NCI-H2171 (cell line): ENCODE data around the gene NANOS3.

ENCODE experiments used
- DNase-seq: peaks from one replicate; lab custom pipeline; 2025; lab: John Stamatoyannopoulos, UW

Gene NANOS3

DNA sequence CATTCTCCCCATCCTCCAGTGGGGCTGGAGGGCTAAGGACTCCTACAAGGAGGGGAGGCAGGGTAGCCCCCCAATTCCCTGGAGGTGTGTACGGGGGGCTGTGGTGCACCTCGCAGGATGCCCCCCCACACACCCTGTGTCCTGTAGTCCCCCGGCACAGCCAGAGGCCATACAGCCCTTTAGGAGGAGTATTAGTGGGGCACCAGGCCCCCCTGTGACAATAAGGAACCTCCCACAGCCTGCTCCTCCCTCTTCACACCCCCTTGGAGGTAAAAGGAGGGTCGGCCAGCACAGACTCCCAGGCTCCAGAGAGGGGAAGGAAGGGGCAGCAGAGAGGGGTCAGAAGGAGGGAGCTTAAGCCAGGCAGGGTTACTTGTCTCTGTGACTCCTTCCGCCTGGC is at the start of gene NANOS3:
Gene NANOS3 (plus strand): TSS at position 301 of the 400 bp plus-strand sequence. CDS start 115 bp downstream, outside the sequence.
- no peak for DNase-seq

GRCh38 chr19:13827656-13828055 is 49.3 kb upstream of the NANOS3 start:
- DNase-seq, result no peak

- DNase-seq, result no peak
These were observed 46.7 kb upstream of the NANOS3 start for GRCh38 chr19:13830114-13830740.

- no peak for DNase-seq
These were observed 46.0 kb upstream of the NANOS3 start for GRCh38 chr19:13830741-13831536.

DNA sequence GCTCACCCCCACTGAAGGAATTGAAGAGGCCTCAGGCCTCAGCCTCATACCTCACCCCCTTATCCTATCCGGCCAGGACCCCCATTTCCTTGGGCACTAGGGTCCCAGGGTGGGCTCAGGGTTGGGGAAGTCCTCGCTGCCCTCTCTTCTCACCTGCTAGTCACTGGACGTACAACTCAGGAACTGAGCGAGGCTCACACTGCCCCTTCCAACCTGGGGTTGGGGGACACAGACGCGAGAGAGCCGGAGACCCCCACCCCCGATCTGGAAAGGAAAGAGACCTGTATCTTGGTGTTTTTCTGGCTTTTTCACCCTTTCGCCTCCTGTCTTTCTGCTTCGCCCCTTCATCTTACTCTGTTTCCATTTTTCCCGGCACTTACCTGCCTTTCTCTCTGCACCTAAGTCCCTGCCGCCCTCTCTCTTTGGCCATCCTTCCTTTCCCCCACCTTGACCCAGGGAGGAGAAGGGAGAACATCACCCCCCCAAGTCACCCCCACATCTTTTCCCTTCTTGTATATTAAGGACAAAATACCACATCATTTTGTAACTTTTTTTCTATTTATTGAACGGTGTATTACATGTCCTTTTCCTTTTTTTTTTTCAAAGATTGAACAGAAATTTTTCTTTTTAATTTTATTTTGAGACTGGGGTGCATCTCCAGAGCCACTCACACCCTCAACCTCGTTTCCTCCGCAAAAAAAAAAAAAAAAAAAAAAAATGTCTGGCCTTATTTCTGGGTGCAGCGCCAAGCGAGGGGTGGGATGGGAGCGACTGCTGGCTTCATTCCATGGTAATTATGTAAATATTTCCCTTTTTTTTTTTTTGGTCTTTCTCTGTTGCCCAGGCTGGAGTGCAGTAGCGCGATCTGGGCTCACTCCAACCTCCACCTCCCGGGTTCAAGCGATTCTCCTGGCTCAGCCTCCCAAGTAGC is 45.1 kb upstream of the NANOS3 start:
- no peak for DNase-seq

DNA sequence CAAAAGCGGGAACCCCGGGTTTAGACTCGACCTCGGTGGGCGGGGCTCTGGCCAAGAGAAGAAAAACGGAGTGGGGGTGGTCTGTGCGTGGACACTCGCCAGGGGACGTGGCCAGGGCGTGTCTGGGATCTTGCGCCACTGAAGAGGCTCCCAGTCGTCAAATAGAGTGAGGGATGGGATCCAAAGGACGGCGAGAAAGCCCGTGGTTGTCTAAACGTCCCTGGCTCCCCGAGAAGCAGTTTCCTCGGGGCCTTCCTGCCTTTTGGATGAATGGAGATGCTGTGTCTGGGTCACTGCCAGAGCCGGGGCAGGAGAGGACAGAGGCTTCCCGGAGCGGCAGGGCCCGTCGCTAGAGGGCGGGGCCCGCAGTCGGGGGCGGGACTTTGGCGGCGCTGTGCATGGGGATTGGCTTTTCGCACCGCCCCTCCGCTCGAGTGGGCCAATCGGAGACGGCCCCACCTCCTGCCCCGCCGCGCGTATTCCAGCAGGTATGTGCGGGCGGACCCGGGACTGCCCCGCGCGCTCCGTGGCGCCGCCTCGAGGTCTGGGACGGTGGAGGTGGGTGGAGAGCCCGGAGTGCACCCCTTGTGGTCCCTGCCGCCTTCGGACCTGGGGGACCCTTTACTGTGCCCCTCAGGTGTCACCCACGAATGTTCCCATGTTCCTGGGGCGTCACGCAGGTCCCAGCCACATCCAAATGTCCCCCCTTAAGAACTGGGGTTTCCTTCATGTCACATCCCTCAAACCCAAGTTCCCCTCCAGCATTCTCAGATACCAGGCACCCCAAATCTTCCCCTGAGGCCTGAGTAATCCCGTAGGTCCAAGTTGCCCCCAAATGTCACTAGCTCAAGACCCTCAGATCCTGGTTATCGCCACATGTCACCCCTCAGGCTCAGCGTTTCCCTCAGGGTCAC is 43.3 kb upstream of the NANOS3 start:
- DNase-seq, result peak; percentile 87

GRCh38 chr19:13834244-13835069 is 42.5 kb upstream of the NANOS3 start:
- no peak for DNase-seq

GRCh38 chr19:13835791-13836723 is 40.9 kb upstream of the NANOS3 start:
- no peak for DNase-seq

- no peak for DNase-seq
These were observed 38.4 kb upstream of the NANOS3 start for GRCh38 chr19:13838435-13839129.

- DNase-seq, result no peak
These were observed 37.6 kb upstream of the NANOS3 start for GRCh38 chr19:13839130-13839937.

- DNase-seq, result no peak
These were observed 37.0 kb upstream of the NANOS3 start for GRCh38 chr19:13839938-13840304.

- DNase-seq, result no peak
These were observed 36.4 kb upstream of the NANOS3 start for GRCh38 chr19:13840305-13841085.

DNA sequence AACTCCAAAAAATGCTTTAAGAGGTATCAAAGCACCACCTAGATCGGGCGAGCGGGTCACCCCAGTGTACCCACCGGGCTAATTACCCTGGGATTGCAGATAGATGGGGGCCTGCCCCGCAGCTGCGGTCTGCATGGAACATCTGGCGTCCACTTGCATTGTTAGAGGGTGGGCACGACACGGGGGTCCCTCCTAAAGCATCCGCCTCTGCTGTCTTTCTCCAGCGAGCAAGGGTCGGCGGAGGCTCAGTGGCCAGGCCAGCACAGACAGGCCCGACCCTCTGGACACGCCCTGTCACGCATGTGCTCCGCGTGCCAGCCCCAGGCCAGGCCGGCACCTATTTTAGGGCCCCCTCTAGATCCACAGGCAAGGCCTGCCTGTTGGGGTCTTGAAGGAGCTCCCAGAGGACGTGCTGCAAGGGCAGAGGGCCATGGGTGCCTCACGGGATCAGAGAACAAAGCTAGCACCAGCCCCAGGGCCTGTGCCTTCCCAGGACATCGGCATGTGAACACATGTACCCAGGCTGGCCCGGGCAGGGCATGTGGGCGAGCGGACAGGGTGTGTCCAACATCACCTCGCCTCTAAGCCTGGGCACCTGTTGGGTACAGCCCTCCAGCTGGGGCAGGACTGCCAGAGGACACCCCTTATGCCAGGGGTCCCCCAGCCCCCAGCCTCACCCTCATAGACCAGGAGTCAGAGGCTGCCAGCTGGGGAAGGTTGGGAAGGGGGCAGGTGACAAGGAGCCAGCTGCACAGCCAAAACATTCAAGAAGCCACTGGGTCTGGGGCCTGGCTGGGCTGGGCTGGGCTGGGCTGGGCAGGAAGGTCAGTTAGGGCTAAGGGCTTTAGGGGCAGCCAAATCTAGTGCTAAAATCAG is 35.6 kb upstream of the NANOS3 start:
- DNase-seq, result no peak

DNA sequence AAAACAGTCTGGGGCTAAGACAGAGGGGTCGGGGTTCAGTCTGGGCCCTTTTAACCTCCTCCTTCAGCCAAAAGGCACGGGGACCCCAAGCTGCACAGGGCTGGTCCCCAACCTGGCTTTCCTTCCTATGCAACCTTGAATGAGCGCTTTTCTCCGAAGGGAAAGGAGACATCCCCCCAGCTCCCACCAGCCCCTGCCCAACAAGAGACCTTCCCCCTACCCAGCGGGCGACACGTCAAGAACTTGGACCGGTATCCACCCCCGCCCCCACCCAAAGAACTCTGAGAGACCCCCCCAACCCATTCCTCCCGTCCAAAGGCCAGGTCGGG is 35.0 kb upstream of the NANOS3 start:
- DNase-seq, result no peak

- DNase-seq, result no peak
These were observed 34.4 kb upstream of the NANOS3 start for GRCh38 chr19:13842291-13843103.
